ENCODE results near the gene MSI2. TPM values are rescaled to one million over a fixed set of nuclear protein-coding genes. Genes with fewer than 3 reads are reported as not detected.

Gene MSI2
- polyA plus RNA-seq, 1 of the 3 experiments (the other 2 are of a cell fraction) = 24.1 TPM

GRCh38 chr17:57412520-57413096 lies 156.3 kb downstream of the MSI2 start:
- TF ChIP-seq, protein P1, sequence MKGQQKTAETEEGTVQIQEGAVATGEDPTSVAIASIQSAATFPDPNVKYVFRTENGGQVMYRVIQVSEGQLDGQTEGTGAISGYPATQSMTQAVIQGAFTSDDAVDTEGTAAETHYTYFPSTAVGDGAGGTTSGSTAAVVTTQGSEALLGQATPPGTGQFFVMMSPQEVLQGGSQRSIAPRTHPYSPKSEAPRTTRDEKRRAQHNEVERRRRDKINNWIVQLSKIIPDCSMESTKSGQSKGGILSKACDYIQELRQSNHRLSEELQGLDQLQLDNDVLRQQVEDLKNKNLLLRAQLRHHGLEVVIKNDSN (IDR thresholded peaks at IDR 0.05; ENCODE audit: borderline replicate concordance, low read depth) = no peak
- TF ChIP-seq RCOR1 (IDR thresholded peaks at IDR 0.05; ENCODE audit: low read length) = 0 out of 2 replicates have a peak, but pooled peaks have one; percentile 16
- no peak for TF ChIP-seq NRF1 (IDR thresholded peaks at IDR 0.05; ENCODE audit: low read depth, low read length)
- H3K9me2 ChIP-seq = no peaks in the 10 kb centered on the region
- H3K9me3 ChIP-seq = no peaks in the 10 kb centered on the region
- H3K27me3 ChIP-seq (ENCODE audit: insufficient read depth) = no peaks in the 10 kb centered on the region
- H3K79me2 ChIP-seq (ENCODE audit: insufficient read depth) = no peaks in the 10 kb centered on the region
- no peak overlapping the region for H3K9ac ChIP-seq
- H2AFZ ChIP-seq (ENCODE audit: low read depth) = no peak overlapping the region
- H3K4me3 ChIP-seq (ENCODE audit: low read depth in 2 of 2, low read length in 1 of 2) = no peak overlapping the region
- ChIA-PET POLR2A (no interaction called here), CTCF (interaction anchor here (1.5 kb wide), 1 partner anchor 420 kb away, joined by 3 read pairs; no protein-coding TSS in a partner anchor)
- peak overlapping the region in 1 of 2 experiments; percentile 1; a peak in 1 of 4 replicates for H3K27ac ChIP-seq (ENCODE audit: low read depth in 2 of 2, low read length in 1 of 2)
- WGBS (ENCODE audit: low lambda C conversion rate) = 51% methylated on average over 2 of the region's 2 CpGs
- H3K4me2 ChIP-seq = no peak overlapping the region
- no peaks in the 10 kb centered on the region for H3F3A ChIP-seq (replicated peaks; ENCODE audit: insufficient read depth)
- H3K4me1 ChIP-seq (ENCODE audit: control insufficient read depth in 1 of 2, insufficient read depth in 2 of 2, low read depth in 1 of 2, low read length in 1 of 2) = peaks cover 0 to 20% of the 10 kb centered on the region in 2 experiments; a peak in 3 of 4 replicates
- no peaks in the 10 kb centered on the region for H4K20me1 ChIP-seq (ENCODE audit: insufficient read depth)
- no peaks in the 10 kb centered on the region for H3K36me3 ChIP-seq (replicated peaks in 1 of 2; ENCODE audit: control insufficient read depth in 1 of 2, insufficient read depth in 2 of 2, low read length in 1 of 2)
- no peak for DNase-seq

- no peaks in the 10 kb centered on the region for H3F3A ChIP-seq (replicated peaks; ENCODE audit: insufficient read depth)
- ChIA-PET POLR2A (no interaction called here), CTCF (interaction anchor here (0.9 to 1.5 kb wide), 3 partner anchors 184 to 419 kb away, joined by 3 to 5 read pairs (median 3); no protein-coding TSS in a partner anchor)
- no peaks in the 10 kb centered on the region for H3K79me2 ChIP-seq (ENCODE audit: insufficient read depth)
- no peak for DNase-seq
- WGBS (ENCODE audit: low lambda C conversion rate) = 89% methylated on average over 9 of the region's 9 CpGs
- no peak overlapping the region for H3K4me2 ChIP-seq
- no peaks in the 10 kb centered on the region for H3K9me3 ChIP-seq
- no peak overlapping the region for H3K9ac ChIP-seq
- H3K9me2 ChIP-seq = no peaks in the 10 kb centered on the region
- TF ChIP-seq JUND (IDR thresholded peaks at IDR 0.05) = no peak
- TF ChIP-seq ELF1 (IDR thresholded peaks at IDR 0.05) = no peak
- TF ChIP-seq POLR2AphosphoS5 (IDR thresholded peaks at IDR 0.05; ENCODE audit: low read depth, low read length) = no peak
- H3K4me3 ChIP-seq (ENCODE audit: low read depth in 2 of 2, low read length in 1 of 2) = no peak overlapping the region
- H3K27ac ChIP-seq (ENCODE audit: low read depth in 2 of 2, low read length in 1 of 2) = no peak overlapping the region; a peak in 1 of 4 replicates
- H2AFZ ChIP-seq (ENCODE audit: low read depth) = no peak overlapping the region
- H3K4me1 ChIP-seq (ENCODE audit: control insufficient read depth in 1 of 2, insufficient read depth in 2 of 2, low read depth in 1 of 2, low read length in 1 of 2) = peaks cover 0 to 25% of the 10 kb centered on the region in 2 experiments; a peak in 2 of 4 replicates
- no peaks in the 10 kb centered on the region for H3K36me3 ChIP-seq (replicated peaks in 1 of 2; ENCODE audit: control insufficient read depth in 1 of 2, insufficient read depth in 2 of 2, low read length in 1 of 2)
- no peaks in the 10 kb centered on the region for H3K27me3 ChIP-seq (ENCODE audit: insufficient read depth)
- H4K20me1 ChIP-seq (ENCODE audit: insufficient read depth) = no peaks in the 10 kb centered on the region
Observed at GRCh38 chr17:57413848-57414651, 157.7 kb downstream of the MSI2 start.

GRCh38 chr17:57415751-57416207 lies 159.5 kb downstream of the MSI2 start:
- 91% methylated on average over 3 of the region's 3 CpGs for WGBS (ENCODE audit: low lambda C conversion rate)
- Histone ChIP-seq H4K20me1 (ENCODE audit: insufficient read depth) (no peaks in the 10 kb centered on the region), H3K27ac (ENCODE audit: low read depth in 2 of 2, low read length in 1 of 2) (peak overlapping the region in 1 of 2 experiments; percentile 18; a peak in 1 of 4 replicates), H3F3A (replicated peaks; ENCODE audit: insufficient read depth) (peaks cover 3% of the 10 kb centered on the region), H3K9me2 (no peaks in the 10 kb centered on the region), H3K9ac (no peak overlapping the region), H3K4me1 (ENCODE audit: control insufficient read depth in 1 of 2, insufficient read depth in 2 of 2, low read depth in 1 of 2, low read length in 1 of 2) (peaks cover 0 to 31% of the 10 kb centered on the region in 2 experiments; a peak in 2 of 4 replicates), H3K27me3 (ENCODE audit: insufficient read depth) (no peaks in the 10 kb centered on the region), H3K9me3 (no peaks in the 10 kb centered on the region), H3K36me3 (replicated peaks in 1 of 2; ENCODE audit: control insufficient read depth in 1 of 2, insufficient read depth in 2 of 2, low read length in 1 of 2) (no peaks in the 10 kb centered on the region), H3K79me2 (ENCODE audit: insufficient read depth) (no peaks in the 10 kb centered on the region), H2AFZ (ENCODE audit: low read depth) (no peak overlapping the region), H3K4me2 (no peak overlapping the region), H3K4me3 (ENCODE audit: low read depth in 2 of 2, low read length in 1 of 2) (no peak overlapping the region)
- no peak for DNase-seq
- CTCF ChIA-PET = no interaction called here
- POLR2A ChIA-PET = no interaction called here
- TF ChIP-seq, protein P2, sequence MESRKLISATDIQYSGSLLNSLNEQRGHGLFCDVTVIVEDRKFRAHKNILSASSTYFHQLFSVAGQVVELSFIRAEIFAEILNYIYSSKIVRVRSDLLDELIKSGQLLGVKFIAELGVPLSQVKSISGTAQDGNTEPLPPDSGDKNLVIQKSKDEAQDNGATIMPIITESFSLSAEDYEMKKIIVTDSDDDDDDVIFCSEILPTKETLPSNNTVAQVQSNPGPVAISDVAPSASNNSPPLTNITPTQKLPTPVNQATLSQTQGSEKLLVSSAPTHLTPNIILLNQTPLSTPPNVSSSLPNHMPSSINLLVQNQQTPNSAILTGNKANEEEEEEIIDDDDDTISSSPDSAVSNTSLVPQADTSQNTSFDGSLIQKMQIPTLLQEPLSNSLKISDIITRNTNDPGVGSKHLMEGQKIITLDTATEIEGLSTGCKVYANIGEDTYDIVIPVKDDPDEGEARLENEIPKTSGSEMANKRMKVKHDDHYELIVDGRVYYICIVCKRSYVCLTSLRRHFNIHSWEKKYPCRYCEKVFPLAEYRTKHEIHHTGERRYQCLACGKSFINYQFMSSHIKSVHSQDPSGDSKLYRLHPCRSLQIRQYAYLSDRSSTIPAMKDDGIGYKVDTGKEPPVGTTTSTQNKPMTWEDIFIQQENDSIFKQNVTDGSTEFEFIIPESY (IDR thresholded peaks at IDR 0.05; ENCODE audit: borderline replicate concordance, low read depth) = no peak
